Liver (tissue), 3 donors: ENCODE results near the gene OLFML2B.

Source experiments
- ATF3 ChIP-seq: IDR thresholded peaks from 2 replicates; pipeline ENCODE4 v1.6.1; 2016; ENCODE audit warnings: antibody characterized with exemption
- CTCF ChIP-seq: fragments of 150-350 bp; IDR thresholded peaks from 2 replicates; pipeline ENCODE4 v1.5.1; 2017; ENCODE audit warnings: improper control_type of control experiment, low read depth, low read length; ENCODE audit not compliant: missing input control
- EGR1 ChIP-seq, 2 donors: IDR thresholded peaks; 2 replicates each; pipeline ENCODE4 v1.6.1; 2016 to 2018; ENCODE audit warnings: antibody characterized with exemption in 2 of 2, low read depth in 2 of 2
- GABPA ChIP-seq, 2 donors: IDR thresholded peaks in 1 of 2; conservative IDR thresholded peaks in 1 of 2; 2 replicates each; pipeline ENCODE4 v1.6.1; 2016; ENCODE audit warnings: antibody characterized with exemption in 2 of 2, mild to moderate bottlenecking in 1 of 2, moderate library complexity in 1 of 2
- MAX ChIP-seq: IDR thresholded peaks from 2 replicates; pipeline ENCODE4 v1.6.1; 2016; ENCODE audit warnings: antibody characterized with exemption
- RAD21 ChIP-seq, 2 donors: IDR thresholded peaks; 2 replicates each; pipeline ENCODE4 v1.6.1; 2016; ENCODE audit warnings: antibody characterized with exemption in 2 of 2, mild to moderate bottlenecking in 2 of 2
- REST ChIP-seq: IDR thresholded peaks from 2 replicates; pipeline ENCODE4 v1.6.1; 2016; ENCODE audit warnings: antibody characterized with exemption, mild to moderate bottlenecking
- SP1 ChIP-seq: IDR thresholded peaks from 2 replicates; pipeline ENCODE4 v1.6.1; 2018; ENCODE audit warnings: antibody characterized with exemption, mild to moderate bottlenecking
- TAF1 ChIP-seq: conservative IDR thresholded peaks from 2 replicates; pipeline ENCODE4 v1.6.1; 2016; ENCODE audit warnings: antibody characterized with exemption, mild to moderate bottlenecking
- YY1 ChIP-seq: IDR thresholded peaks from 2 replicates; pipeline ENCODE4 v1.6.1; 2016; ENCODE audit warnings: antibody characterized with exemption, mild to moderate bottlenecking
- donor health status: healthy.
- donor health status: healthy.

- TF ChIP-seq CTCF: no peak
- no peak for TF ChIP-seq YY1
- TF ChIP-seq TAF1: no peak
- no peak for TF ChIP-seq GABPA (IDR thresholded peaks at IDR 0.05 in 1 of 2, conservative IDR thresholded peaks at IDR 0.05 in 1 of 2)
- no peak for TF ChIP-seq REST
- TF ChIP-seq ATF3: no peak
- TF ChIP-seq RAD21 (IDR thresholded peaks at IDR 0.05): no peak
- TF ChIP-seq EGR1 (IDR thresholded peaks at IDR 0.05; ENCODE audit: low read depth in 2 of 2): no peak
- no peak for TF ChIP-seq SP1
- no peak for TF ChIP-seq MAX
Measured at GRCh38 chr1:162059721-162060120, 36.1 kb upstream of the OLFML2B start.
